HepG2 (cell line): ENCODE data around the gene CADM2.

Experiments
- EZH2 ChIP-seq: conservative IDR thresholded peaks from 2 replicates; pipeline ENCODE4 v1.6.1; 2012; ENCODE audit warnings: mild to moderate bottlenecking, low read depth, low read length, moderate library complexity
- JUN ChIP-seq: sonication (generic); formaldehyde crosslinking; IDR thresholded peaks from 2 replicates; pipeline ENCODE4 v1.4.0; 2020; ENCODE audit warnings: mild to moderate bottlenecking, missing genetic modification reagents
- ZBTB20 ChIP-seq: sonication (generic); formaldehyde crosslinking; IDR thresholded peaks from 2 replicates; pipeline ENCODE4 v1.8.1; 2023; ENCODE audit warnings: missing genetic modification reagents, low read depth, mild to moderate bottlenecking, borderline replicate concordance

DNA sequence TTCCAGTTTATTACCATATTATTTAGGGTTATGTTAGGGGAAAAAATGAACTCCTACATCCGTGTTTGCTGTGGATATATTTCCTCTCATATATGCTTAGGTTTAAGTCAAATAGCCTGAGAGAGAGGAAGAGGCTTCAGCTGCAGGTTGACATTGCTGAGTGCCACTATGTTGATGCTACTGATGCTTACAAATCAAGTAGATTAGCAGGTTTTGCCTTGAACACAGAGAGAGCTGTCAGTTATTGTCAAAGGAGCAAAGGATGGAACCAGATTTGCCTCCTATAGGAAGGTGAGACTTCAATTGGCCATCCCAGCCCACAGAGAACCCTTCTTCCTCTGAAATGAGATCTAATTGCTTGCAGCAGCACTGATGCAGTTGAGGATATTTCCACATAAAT, 339.2 kb downstream of the CADM2 start:
- TF ChIP-seq EZH2 (no peak), ZBTB20 (CRISPR knock-in tag) (no peak), JUN (no peak)
